K562 (cell line): ENCODE results near the gene SCYL1. TPM values are rescaled to one million over a fixed set of nuclear protein-coding genes. Genes with fewer than 3 reads are reported as not detected.

ENCODE experiments used
- ESRRB ChIP-seq: fragments of 250-450 bp; sonication (Bioruptor Pico); IDR thresholded peaks from 2 replicates; pipeline ENCODE4 v1.5.0; 2020; ENCODE audit warnings: mild to moderate bottlenecking, moderate library complexity, borderline replicate concordance
- HDAC8 ChIP-seq: fragments of 450-650 bp; IDR thresholded peaks from 2 replicates; pipeline ENCODE4 v1.6.1; 2016; ENCODE audit warnings: mild to moderate bottlenecking, missing genetic modification characterization, moderate library complexity, missing compliant biosample characterization
- POLR2B ChIP-seq: fragments of 450-650 bp; IDR thresholded peaks from 2 replicates; pipeline ENCODE4 v1.6.1; 2018; ENCODE audit warnings: low read depth; ENCODE audit not compliant: partially characterized antibody
- STAG1 ChIP-seq: sonication (generic); formaldehyde crosslinking; IDR thresholded peaks from 2 replicates; pipeline ENCODE4 v1.5.0; 2020; ENCODE audit warnings: missing genetic modification reagents, borderline replicate concordance
- TARDBP ChIP-seq: fragments of 450-650 bp; IDR thresholded peaks from 2 replicates; pipeline ENCODE4 v1.6.1; 2016
- XRCC3 ChIP-seq: fragments of 450-650 bp; IDR thresholded peaks from 2 replicates; pipeline ENCODE4 v1.6.1; 2017; ENCODE audit warnings: mild to moderate bottlenecking, moderate library complexity
- ZNF695 ChIP-seq: fragments of 450-650 bp; formaldehyde crosslinking; IDR thresholded peaks from 2 replicates; pipeline ENCODE4 v1.4.0; 2020; ENCODE audit warnings: mild to moderate bottlenecking, moderate library complexity
- polyA plus RNA-seq, 8 experiments: library from polyadenylated mRNA; depleted of rRNA in 4 of 8; stranded (reverse) in 5 of 8; unstranded in 3 of 8; fragments of >200 nt; fragmentation: Nextera tagmentation in 2 of 8; fragmentation: Illumina TruSeq in 1 of 8; extraction: Ambion mirVana in 2 of 8; extraction: Trizol in 1 of 8; gene quantifications; 2 replicates each; pipeline versions ENCODE4 v1.2.1 to v1.2.3, GENCODE V29; 2011 to 2014; ENCODE audit warnings: inconsistent platforms in 1 of 8, missing spikeins in 1 of 8
- total RNA-seq, 7 experiments: library from RNA; depleted of rRNA in 6 of 7; stranded (reverse); fragments of >200 nt in 6 of 7; fragmentation: Illumina TruSeq in 2 of 7; extraction: Trizol in 2 of 7; gene quantifications; 2 replicates each; pipeline versions ENCODE4 v1.2.1 to v1.2.3, GENCODE V29; 2011 to 2021; ENCODE audit warnings: low replicate concordance in 1 of 7
- TF ChIP-seq, protein P1 (sequence below): fragments of 250-450 bp; sonication (Bioruptor Pico); IDR thresholded peaks from 2 replicates; pipeline ENCODE4 v1.8.0; 2022; ENCODE audit warnings: inconsistent platforms, mild to moderate bottlenecking, moderate library complexity, borderline replicate concordance
- TF ChIP-seq, protein P2 (sequence below): fragments of 450-650 bp; IDR thresholded peaks from 2 replicates; pipeline ENCODE4 v1.6.1; 2016; ENCODE audit warnings: low read depth
- TF ChIP-seq, protein P3 (sequence below): sonication (generic); formaldehyde crosslinking; IDR thresholded peaks from 2 replicates; pipeline ENCODE4 v1.8.0; 2023; ENCODE audit warnings: mild to moderate bottlenecking, missing genetic modification reagents
- TF ChIP-seq, protein P4 (sequence below), 2 experiments: fragments of 450-650 bp; conservative IDR thresholded peaks; 2 replicates each; pipeline ENCODE4 v1.6.1; 2017; ENCODE audit warnings: mild to moderate bottlenecking in 2 of 2, moderate library complexity in 2 of 2
- TF ChIP-seq, protein P5 (sequence below): fragments of 450-650 bp; formaldehyde crosslinking; IDR thresholded peaks from 2 replicates; pipeline ENCODE4 v1.4.0; 2020; ENCODE audit warnings: mild to moderate bottlenecking, moderate library complexity

Gene SCYL1
- total and polyA plus RNA-seq, 9 of the 15 experiments (the other 6 are each of a cell fraction or from before 2014, with no cell fraction given): 1.9 to 145 (median 57.6) TPM

DNA sequence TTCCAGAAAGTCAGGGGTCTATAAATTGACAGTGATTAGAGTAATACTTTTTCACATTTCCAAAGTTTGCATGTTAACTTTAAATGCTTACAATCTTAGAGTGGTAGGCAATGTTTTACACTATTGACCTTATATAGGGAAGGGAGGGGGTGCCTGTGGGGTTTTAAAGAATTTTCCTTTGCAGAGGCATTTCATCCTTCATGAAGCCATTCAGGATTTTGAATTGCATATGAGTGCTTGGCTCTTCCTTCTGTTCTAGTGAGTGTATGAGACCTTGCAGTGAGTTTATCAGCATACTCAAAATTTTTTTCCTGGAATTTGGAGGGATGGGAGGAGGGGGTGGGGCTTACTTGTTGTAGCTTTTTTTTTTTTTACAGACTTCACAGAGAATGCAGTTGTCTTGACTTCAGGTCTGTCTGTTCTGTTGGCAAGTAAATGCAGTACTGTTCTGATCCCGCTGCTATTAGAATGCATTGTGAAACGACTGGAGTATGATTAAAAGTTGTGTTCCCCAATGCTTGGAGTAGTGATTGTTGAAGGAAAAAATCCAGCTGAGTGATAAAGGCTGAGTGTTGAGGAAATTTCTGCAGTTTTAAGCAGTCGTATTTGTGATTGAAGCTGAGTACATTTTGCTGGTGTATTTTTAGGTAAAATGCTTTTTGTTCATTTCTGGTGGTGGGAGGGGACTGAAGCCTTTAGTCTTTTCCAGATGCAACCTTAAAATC is 20.8 kb upstream of the SCYL1 start (continued):
- TF ChIP-seq TARDBP (no peak; the same call in 1 of the 2 replicates), ZNF695 (no peak), XRCC3 (peak; percentile 19; the same call in 1 of the 2 replicates), POLR2B (peak; percentile 95), ESRRB (CRISPR knock-in tag) (peak; percentile 93), STAG1 (CRISPR knock-in tag) (no peak), HDAC8 (no peak)
- TF ChIP-seq, protein P1, sequence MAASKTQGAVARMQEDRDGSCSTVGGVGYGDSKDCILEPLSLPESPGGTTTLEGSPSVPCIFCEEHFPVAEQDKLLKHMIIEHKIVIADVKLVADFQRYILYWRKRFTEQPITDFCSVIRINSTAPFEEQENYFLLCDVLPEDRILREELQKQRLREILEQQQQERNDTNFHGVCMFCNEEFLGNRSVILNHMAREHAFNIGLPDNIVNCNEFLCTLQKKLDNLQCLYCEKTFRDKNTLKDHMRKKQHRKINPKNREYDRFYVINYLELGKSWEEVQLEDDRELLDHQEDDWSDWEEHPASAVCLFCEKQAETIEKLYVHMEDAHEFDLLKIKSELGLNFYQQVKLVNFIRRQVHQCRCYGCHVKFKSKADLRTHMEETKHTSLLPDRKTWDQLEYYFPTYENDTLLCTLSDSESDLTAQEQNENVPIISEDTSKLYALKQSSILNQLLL (CRISPR knock-in tag): no peak
- TF ChIP-seq, protein P2, sequence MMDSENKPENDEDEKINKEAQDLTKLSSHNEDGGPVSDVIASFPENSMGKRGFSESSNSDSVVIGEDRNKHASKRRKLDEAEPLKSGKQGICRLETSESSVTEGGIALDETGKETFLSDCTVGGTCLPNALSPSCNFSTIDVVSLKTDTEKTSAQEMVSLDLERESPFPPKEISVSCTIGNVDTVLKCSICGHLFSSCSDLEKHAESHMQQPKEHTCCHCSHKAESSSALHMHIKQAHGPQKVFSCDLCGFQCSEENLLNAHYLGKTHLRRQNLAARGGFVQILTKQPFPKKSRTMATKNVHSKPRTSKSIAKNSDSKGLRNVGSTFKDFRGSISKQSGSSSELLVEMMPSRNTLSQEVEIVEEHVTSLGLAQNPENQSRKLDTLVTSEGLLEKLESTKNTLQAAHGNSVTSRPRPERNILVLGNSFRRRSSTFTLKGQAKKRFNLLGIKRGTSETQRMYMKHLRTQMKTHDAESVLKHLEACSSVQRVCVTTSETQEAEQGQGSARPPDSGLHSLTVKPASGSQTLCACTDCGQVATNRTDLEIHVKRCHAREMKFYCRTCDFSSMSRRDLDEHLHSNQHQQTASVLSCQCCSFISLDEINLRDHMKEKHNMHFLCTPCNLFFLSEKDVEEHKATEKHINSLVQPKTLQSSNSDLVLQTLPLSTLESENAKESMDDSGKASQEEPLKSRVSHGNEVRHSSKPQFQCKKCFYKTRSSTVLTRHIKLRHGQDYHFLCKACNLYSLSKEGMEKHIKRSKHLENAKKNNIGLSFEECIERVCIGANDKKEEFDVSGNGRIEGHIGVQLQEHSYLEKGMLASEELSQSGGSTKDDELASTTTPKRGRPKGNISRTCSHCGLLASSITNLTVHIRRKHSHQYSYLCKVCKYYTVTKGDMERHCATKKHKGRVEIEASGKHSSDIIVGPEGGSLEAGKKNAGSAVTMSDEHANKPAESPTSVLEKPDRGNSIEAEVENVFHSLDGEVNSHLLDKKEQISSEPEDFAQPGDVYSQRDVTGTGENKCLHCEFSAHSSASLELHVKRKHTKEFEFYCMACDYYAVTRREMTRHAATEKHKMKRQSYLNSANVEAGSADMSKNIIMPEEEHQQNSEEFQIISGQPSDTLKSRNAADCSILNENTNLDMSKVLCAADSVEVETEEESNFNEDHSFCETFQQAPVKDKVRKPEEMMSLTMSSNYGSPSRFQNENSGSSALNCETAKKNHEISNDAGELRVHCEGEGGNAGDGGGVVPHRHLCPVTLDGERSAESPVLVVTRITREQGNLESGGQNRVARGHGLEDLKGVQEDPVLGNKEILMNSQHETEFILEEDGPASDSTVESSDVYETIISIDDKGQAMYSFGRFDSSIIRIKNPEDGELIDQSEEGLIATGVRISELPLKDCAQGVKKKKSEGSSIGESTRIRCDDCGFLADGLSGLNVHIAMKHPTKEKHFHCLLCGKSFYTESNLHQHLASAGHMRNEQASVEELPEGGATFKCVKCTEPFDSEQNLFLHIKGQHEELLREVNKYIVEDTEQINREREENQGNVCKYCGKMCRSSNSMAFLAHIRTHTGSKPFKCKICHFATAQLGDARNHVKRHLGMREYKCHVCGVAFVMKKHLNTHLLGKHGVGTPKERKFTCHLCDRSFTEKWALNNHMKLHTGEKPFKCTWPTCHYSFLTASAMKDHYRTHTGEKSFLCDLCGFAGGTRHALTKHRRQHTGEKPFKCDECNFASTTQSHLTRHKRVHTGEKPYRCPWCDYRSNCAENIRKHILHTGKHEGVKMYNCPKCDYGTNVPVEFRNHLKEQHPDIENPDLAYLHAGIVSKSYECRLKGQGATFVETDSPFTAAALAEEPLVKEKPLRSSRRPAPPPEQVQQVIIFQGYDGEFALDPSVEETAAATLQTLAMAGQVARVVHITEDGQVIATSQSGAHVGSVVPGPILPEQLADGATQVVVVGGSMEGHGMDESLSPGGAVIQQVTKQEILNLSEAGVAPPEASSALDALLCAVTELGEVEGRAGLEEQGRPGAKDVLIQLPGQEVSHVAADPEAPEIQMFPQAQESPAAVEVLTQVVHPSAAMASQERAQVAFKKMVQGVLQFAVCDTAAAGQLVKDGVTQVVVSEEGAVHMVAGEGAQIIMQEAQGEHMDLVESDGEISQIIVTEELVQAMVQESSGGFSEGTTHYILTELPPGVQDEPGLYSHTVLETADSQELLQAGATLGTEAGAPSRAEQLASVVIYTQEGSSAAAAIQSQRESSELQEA: no peak
- TF ChIP-seq, protein P3, sequence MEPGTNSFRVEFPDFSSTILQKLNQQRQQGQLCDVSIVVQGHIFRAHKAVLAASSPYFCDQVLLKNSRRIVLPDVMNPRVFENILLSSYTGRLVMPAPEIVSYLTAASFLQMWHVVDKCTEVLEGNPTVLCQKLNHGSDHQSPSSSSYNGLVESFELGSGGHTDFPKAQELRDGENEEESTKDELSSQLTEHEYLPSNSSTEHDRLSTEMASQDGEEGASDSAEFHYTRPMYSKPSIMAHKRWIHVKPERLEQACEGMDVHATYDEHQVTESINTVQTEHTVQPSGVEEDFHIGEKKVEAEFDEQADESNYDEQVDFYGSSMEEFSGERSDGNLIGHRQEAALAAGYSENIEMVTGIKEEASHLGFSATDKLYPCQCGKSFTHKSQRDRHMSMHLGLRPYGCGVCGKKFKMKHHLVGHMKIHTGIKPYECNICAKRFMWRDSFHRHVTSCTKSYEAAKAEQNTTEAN (CRISPR knock-in tag): no peak
- TF ChIP-seq, protein P4, sequence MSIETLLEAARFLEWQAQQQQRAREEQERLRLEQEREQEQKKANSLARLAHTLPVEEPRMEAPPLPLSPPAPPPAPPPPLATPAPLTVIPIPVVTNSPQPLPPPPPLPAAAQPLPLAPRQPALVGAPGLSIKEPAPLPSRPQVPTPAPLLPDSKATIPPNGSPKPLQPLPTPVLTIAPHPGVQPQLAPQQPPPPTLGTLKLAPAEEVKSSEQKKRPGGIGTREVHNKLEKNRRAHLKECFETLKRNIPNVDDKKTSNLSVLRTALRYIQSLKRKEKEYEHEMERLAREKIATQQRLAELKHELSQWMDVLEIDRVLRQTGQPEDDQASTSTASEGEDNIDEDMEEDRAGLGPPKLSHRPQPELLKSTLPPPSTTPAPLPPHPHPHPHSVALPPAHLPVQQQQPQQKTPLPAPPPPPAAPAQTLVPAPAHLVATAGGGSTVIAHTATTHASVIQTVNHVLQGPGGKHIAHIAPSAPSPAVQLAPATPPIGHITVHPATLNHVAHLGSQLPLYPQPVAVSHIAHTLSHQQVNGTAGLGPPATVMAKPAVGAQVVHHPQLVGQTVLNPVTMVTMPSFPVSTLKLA (conservative IDR thresholded peaks at IDR 0.05): no peak
- TF ChIP-seq, protein P5, sequence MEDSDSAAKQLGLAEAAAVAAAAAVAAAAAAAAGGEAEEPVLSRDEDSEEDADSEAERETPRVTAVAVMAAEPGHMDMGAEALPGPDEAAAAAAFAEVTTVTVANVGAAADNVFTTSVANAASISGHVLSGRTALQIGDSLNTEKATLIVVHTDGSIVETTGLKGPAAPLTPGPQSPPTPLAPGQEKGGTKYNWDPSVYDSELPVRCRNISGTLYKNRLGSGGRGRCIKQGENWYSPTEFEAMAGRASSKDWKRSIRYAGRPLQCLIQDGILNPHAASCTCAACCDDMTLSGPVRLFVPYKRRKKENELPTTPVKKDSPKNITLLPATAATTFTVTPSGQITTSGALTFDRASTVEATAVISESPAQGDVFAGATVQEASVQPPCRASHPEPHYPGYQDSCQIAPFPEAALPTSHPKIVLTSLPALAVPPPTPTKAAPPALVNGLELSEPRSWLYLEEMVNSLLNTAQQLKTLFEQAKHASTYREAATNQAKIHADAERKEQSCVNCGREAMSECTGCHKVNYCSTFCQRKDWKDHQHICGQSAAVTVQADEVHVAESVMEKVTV: no peak; the same call in none of the 2 replicates
